ENCODE results near the gene GPR180. TPM values are rescaled to one million over a fixed set of nuclear protein-coding genes. Genes with fewer than 3 reads are reported as not detected.

GPR180 gene
- total and polyA plus RNA-seq, 8 donors, result 1.0 to 3.2 (median 2.3) TPM

- intact Hi-C loops (cut with DNase I), result no loop called here
- Histone ChIP-seq H3K27ac (no peak overlapping the region), H3K9me3 (no peaks in the 10 kb centered on the region), H3K4me1 (no peaks in the 10 kb centered on the region), H3K4me3 (no peak overlapping the region), H3K36me3 (no peaks in the 10 kb centered on the region), H3K27me3 (no peaks in the 10 kb centered on the region)
- DNase-seq (no peak), ATAC-seq (no peak), FAIRE-seq (no peak)
- TF ChIP-seq CTCF (IDR thresholded peaks at IDR 0.05), result no peak
- WGBS, 2 donors, result 81 to 86% methylated on average over 2 of the region's 2 CpGs
Observed at GRCh38 chr13:94678845-94679244, 77.2 kb downstream of the GPR180 start.

GRCh38 chr13:94679614-94680013 lies 78.0 kb downstream of the GPR180 start:
- no peak for FAIRE-seq

GRCh38 chr13:94682229-94682628 lies 80.6 kb downstream of the GPR180 start:
- intact Hi-C loops (cut with DNase I), result no loop called here
- no peak for TF ChIP-seq CTCF (IDR thresholded peaks at IDR 0.05)
- H3K9me3 ChIP-seq, result no peaks in the 10 kb centered on the region
- H3K4me3 ChIP-seq, result no peak overlapping the region
- ATAC-seq (no peak), DNase-seq (no peak), FAIRE-seq (no peak)
- no peaks in the 10 kb centered on the region for H3K36me3 ChIP-seq
- no peaks in the 10 kb centered on the region for H3K27me3 ChIP-seq
- 32 to 53% methylated on average over 2 of the region's 2 CpGs for WGBS, 2 donors
- H3K4me1 ChIP-seq, result no peaks in the 10 kb centered on the region
- no peak overlapping the region for H3K27ac ChIP-seq

More at GRCh38 chr13:94679614-94680013, 78.0 kb downstream of the GPR180 start:
- H3K4me1 ChIP-seq, result no peaks in the 10 kb centered on the region
- intact Hi-C loops (cut with DNase I), result no loop called here
- no peak overlapping the region for H3K4me3 ChIP-seq
- no peak for ATAC-seq
- WGBS, 2 donors, result 83 to 86% methylated on average over 6 of the region's 6 CpGs
- no peaks in the 10 kb centered on the region for H3K9me3 ChIP-seq
- no peaks in the 10 kb centered on the region for H3K36me3 ChIP-seq
- H3K27ac ChIP-seq, result no peak overlapping the region
- H3K27me3 ChIP-seq, result no peaks in the 10 kb centered on the region
- no peak for DNase-seq
- no peak for TF ChIP-seq CTCF (IDR thresholded peaks at IDR 0.05)

GRCh38 chr13:94683409-94683808 lies 81.8 kb downstream of the GPR180 start:
- intact Hi-C loops (cut with DNase I), result no loop called here
- ATAC-seq (no peak), FAIRE-seq (no peak), DNase-seq (no peak)
- Histone ChIP-seq H3K9me3 (no peaks in the 10 kb centered on the region), H3K27me3 (no peaks in the 10 kb centered on the region), H3K36me3 (no peaks in the 10 kb centered on the region), H3K4me3 (no peak overlapping the region), H3K27ac (no peak overlapping the region), H3K4me1 (no peaks in the 10 kb centered on the region)
- WGBS, 2 donors, result 85 to 87% methylated on average over 5 of the region's 5 CpGs
- TF ChIP-seq CTCF (IDR thresholded peaks at IDR 0.05), result no peak

Other genes with a start within 250 kb of the GPR180 start
- gene DCT, start 122.2 kb upstream of the GPR180 start, total RNA-seq, result under 1 TPM; 0.06 to 0.83 (median 0.23) TPM
- gene DCT, start 122.2 kb upstream of the GPR180 start, polyA plus RNA-seq, result under 1 TPM; 0.27 to 0.66 TPM
- 1 to 10 TPM; 2.1 to 6.5 (median 5.1) TPM for gene TGDS, start 5.7 kb upstream of the GPR180 start, total RNA-seq
- gene TGDS, start 5.7 kb upstream of the GPR180 start, polyA plus RNA-seq, result 1 to 10 TPM; 5.8 to 8.4 TPM
- gene SOX21, start 110.7 kb downstream of the GPR180 start, total RNA-seq, result under 1 TPM in 1 of 6 donors, not detected in 5; 0.16 TPM
- not detected for gene SOX21, start 110.7 kb downstream of the GPR180 start, polyA plus RNA-seq